ENCODE measurements around the gene KHDC4.
"Not testable (repeated sequence)": the region's sequence is repeated elsewhere in the genome, so short reads cannot be mapped to it uniquely, and the experiment has no call there.

The KHDC4 gene

DNA sequence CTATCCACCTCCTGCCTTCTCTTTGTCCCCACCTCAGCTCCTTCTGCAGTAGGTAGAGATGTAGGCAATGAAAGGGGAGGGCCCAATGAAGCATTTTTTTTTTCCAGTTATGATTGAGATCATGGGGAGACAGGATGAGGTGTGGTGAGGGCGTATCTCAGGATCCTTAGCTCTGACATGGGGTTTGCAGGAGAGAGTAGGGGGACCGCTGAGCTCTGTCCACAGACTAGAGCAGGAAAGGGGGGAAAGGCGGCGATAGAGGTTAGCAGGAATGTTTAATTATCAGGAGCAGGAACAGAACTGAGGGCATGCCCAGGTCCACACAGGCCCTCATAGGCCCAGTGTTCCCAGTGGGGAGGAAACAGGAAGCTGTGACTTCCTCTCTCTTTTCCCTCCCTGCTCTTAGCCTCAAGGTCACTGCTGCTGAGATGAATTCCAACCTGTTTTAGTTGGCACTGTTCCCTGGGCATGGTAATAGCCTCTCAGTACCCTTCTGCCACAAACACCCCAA is 6.3 kb upstream of the KHDC4 start:
- DNase-seq, result peak; percentile 74

DNA sequence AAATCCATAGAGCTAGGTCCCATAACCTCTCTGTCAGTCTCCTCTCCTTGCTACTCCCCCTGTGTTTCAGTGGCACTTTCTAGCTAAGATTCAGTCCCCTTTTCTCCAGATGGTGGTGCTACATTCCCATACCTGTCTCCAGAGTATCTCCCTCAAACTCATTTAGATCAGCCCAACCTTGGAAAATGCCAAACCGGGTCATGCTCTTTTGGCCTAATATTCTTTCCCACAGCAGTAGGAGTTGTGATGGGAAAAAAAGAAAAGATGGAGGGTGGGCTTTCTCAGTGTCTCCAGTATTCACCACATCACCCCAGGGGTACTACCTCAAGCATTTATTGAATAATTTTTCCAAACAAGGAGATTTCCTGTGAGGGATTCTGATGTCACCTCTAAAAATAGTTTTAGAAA is 4.0 kb upstream of the KHDC4 start:
- DNase-seq, result peak; percentile 71

DNA sequence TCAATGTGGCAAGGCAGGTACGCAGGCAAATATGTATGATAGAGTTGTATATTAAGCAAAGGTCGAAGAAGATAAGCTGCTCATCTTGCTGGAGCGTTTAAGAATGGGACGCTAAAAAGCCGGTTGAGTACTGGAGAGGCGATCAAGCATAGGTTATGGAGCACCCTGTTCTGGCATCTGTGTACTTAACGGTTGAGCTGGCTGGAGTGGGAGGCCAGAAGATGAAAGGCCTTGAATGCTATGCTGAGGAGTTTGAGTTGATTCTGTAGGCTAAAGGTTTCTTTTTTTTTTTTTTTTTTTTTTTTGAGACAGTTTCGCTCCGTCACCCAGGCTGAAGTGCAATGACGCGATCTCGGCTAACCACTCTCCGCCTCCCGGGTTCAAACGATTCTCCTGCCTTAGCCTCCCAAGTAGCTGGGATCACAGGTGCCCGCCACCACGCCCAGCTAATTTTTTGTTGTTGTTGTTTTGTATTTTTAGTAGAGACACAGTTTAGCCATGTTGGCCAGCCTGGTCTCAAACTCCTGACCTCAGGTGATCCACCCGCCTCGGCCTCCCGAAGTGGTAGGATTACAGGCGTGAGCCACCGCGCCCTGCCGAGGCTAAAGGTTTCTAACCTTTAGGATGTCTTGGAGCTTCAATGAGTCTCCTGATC is 850 bp upstream of the KHDC4 start:
- peak; percentile 63 for DNase-seq

DNA sequence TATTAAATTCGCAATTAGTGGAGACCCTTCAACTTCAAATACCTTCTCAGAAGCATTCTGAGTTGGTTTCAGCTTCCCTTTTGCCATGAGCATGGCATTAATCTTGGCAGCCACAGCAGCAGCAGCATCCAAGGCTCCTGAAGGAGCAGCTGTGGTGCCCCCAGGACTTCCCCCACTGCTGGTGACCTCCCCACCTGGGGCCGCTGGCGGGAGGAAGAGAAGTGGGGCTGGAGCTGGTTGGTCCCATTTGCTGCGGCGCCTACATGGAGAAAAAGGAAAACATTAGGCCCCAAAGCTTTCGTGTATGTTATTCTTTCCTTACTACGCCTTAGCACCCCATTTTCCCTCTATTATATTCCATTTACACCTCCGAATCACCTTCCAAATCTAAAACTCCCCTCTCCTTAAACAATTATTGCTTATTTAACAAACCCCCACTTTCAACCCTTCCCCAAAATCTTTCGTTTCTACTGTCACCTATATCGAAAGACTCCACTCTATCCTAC is 569 bp downstream of the KHDC4 start:
- no peak for DNase-seq

DNA sequence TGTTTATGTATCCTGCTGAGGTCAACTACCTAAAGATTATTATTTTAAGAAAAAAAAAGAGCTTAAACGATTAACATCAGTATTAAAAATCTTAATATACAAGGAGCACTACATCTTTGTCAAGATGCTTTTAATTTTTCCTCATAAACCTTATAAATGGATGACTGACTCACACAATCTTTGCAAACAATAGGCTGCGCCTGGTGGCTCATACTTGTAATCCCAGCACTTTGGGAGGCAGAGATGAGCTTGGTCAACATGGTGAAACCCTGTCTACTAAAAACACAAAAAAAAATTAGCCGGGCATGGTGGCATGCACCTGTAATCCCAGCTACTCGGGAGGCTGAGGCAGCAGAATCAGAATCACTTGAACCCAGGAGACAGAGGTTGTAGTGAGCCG is 1.7 kb downstream of the KHDC4 start:
- no peak for DNase-seq

DNA sequence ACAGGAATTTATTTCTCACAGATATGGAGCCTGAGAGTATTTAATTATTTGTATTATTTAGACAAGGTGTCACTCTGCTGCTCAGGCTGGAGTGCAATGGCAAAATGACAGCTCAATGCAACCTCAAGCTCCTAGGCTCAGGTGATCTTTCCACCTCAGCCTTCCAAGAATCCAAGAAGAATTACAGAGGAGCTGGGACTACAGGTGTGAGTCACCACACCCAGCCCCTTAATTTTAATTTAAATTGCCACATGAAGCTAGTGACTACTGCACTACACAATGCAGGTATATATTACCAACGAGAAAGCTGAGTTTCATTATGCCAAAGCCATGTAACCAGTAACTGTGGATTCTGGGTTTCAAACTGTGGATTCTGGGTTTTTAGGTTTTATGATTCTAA is 2.1 kb downstream of the KHDC4 start:
- DNase-seq, result no peak

DNA sequence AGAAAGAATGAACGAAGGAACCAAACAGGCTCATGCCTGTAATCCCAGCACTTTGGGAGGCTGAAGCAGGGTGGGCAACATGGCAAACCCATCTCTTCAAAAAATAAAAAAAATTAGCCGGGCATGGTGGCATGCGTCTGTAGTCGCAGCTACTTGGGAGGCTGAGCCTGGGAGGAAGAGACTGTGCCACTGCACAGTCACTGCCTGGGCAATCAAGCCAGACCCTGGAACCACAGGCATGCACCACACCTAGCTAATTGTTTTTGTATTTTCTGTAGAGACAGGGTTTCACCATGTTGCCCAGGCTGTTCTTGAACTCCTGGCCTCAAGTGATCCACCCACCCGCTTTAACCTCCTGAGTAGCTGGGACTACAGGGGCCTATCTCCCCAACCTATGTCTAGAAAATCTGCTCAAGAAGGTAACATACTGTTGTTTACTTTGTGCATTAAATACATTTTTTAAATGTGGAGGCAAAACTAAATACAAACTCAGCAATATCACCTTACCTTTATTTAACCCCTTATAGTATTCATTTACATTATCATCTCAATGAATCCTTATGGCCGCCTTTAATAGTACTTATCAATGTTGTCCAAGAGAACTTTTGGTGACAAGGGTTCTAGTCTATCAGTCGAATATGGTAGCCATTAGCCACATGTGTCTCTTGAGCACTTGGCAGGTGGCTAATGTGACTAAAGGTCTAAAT is 2.7 kb downstream of the KHDC4 start:
- DNase-seq, result no peak

DNA sequence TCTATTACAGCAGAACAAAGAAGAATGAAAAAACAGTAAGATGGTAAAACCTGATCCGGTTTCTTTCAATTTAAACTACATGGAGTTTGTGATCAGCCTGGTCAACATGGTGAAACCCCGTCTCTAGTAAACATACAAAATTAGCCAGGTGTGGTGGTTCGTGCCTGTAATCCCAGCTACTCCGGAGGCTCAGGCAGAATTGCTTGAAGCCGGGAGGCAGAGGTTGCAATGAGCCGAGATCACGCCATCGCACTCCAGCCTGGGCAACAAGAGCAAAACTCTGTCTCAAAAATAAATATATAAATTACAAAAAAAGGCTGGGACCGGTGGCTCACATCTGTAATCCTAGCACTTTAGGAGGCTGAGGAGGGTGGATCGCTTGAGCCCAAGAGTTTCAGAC is 3.5 kb downstream of the KHDC4 start:
- not testable (repeated sequence) for DNase-seq

DNA sequence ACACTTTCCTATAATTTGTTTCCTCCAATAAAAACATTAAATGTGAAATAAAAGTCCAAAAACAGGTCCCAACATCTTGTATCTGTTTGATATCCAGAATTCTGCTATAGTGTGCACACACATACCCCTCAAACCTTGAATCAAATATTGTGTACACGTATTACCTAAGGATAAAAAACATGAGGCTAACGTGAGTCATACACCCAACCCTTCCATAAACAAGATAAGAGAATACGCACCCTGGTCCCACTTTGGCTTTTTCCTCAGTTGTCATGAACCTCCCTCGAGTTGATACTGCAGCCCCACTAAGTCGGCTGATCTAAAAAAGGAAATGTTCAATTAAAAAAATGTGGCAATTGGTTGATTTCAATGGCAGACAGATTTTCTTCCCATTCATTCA is 5.2 kb downstream of the KHDC4 start:
- no peak for DNase-seq

DNA sequence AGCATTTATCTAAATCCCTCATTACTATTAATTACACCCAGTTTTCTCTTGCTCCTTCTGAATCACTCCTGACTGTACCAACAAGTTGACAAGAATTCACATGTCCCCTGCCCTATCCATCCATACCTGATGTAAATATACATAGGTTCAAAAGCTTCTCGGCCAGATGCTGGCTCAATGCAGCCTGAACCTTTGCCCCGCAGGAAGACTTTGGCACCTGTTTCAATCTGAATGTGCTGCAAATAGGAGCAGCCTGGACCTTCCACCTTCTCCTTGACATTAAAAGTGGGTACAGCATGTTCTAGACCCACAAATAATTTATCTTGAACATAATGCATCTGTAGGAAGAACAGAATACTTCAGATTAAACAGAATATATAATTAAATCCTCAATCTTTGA is 8.7 kb downstream of the KHDC4 start:
- no peak for DNase-seq

DNA sequence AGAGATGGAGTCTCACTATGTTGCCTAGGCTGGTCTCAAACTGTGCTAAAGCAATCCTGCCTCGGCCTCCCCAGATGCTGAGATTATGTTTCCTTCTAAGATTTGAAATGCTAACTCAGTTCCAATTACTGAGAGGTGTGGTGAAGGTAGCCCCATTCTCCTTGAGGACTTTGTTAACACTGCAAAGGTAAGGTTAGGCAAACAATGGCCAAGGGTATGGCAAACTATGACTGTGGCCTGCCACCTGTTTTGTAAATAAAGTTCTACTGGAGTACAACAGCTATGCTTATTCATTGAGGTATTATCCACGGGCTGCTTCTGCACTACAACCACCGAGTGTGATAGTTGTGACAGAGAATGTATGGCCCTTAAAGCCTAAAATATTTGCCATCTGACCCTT is 13.5 kb downstream of the KHDC4 start:
- no peak for DNase-seq

DNA sequence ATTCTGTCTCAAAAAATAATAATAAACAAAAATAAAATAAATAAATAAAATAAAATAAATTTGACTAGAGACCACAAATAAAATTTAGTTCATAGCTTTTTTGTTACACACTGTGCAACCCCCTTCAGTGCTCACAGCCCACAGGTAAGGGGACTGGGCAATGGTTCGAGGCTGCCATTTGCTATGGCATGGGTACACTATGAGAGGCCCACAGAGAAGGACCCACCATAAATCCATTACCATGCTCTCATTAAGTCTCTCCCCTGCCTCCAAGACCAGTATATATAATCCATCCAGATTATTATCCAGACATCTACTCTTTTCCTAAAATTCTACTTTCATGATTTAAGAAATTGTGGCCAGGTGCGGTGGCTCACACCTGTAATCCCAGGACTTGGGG is 14.4 kb downstream of the KHDC4 start:
- DNase-seq, result no peak

DNA sequence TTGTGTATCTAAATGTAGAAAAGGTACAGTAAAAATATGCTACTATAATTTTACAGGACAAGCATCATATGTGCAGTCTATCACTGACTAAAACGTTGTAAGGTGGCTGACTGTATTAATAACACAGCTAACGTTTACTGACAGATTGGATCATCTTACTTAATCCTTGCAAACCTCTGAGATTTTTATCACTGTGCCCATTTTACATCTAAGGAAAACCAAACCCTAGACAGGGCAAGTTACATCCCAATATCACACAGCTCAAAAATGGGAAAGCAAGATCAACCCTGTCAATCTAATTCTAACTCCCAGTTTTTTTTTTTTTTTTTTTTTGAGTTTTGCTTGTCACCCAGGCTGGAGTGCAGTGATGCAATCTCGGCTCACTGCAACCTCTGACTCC is 15.6 kb downstream of the KHDC4 start:
- DNase-seq, result no peak

DNA sequence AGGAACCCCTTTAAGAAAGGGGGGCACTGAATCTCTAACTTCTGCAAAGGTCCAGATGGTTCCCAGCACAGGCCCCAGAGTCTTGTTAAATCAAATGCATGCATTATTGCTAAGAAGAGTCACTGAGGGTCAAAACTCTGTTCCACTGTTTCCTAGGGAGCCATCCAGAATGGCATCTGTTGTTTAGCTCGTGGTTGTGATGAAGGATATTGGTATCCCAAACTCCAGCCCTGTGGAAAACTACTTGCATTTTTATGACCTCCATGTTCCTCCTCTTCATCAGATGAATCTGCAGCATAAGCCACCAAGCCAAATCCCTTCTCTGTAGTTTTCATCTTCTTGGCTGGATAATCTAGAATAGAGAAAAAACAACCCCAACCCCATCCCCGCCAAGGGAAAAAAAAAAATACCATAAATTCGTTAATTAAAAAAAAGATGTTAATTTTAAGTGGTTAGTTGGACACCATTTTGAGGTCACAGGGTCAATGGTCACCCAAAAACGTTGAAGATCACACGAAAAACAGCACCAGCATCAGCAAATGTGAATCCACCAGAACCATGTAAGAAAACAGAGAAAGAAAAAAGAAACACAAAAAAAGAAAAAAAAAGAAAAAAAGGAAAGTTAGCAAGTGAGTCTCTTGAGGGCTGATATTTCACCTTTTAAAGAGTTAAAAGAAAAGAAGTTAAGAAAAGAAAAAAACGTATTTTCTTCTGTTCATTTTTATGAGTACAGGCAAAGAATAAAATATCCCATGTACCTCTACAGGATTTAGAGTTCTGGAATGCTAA is 20.1 kb downstream of the KHDC4 start:
- DNase-seq, result no peak

DNA sequence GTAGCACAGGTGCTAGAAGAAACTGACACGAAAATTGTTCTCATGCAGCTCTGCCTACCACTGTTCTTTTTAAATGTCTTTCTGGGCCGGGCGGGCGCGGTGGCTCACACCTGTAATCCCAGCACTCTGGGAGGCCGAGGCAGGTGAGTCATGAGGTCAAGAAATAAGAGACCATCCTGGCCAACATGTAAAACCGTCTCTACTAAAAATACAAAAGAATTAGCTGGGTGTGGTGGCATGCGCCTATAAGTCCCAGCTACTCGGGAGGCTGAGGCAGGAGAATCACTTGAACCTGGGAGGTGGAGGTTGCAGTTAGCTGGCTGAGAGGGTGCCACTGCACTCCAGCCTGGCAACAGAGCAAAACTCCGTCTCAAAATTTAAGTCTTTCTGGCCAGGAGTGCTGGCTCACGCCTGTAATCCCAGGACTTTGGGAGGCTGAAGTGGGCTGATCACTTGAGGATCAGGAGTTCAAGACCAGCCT is 22.1 kb downstream of the KHDC4 start:
- no peak for DNase-seq

DNA sequence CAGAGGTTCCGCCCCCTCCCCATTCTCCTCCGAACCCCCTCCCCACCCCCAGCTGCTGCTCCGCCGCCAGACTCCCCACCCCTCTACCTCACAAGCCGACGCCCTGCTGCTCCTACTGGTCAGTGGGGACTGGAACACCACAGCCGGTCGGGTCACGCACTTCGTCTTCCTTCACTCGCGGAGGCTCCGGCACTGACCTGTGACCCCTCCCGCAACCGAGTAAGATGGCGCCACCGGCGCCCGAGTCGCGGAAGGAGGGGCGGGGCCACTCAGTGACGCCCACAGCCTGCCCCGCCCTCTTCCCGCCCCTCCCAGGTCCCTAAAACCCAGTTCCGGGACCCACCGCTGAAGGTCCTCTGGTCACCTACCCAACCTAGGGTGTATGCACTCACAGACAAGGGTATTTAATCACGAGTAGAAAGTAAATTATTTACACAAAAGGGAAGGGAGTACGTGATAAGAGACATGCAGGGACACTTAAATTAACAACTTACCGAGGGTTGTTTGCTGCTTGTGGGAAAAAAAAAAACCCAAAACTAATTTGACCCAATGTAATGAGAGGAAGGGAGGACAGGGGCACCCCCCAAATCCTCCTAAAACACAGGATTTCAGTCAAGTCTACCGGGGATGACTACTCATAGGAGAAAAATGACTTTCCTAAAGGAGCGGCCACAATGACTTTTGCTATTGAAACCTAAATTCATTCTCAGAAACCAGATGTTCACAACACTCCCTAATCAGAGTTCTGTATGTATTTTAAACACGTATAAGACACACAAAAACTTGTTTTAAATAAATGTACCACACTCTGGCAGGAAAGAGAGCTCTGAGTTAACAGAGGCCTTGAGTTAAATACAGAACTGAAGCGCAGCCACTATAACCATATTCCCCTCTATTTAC is 22.8 kb downstream of the KHDC4 start, which contains the start of gene RIT1:
TSS of gene RIT1 (minus strand) at position 194 of the 900 bp plus-strand sequence. CDS start 588 bp downstream, outside the sequence.
- DNase-seq, result peak; percentile 78

DNA sequence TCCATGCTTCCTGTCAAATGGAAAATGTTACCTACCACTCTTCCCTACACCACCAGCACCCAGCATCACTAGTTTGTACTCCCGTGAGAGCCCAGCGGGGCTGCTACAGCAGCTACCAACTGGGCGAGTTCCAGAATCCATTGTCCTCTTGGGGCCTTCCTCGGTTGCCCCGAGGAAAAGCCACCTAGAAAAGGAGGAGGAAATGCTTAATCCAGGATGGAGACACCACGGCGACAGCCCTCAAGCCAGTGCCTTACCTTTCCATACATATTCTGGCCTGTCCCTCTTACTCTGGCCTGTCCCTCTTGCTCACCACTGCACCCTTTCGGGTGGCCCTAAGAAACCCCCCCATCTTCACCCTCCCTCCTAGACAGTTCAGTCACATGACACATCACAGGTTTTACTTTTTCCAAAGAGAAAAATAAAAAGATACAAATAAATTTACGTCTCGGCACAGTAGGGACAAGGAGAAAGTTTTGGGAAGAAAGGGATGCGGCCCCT is 23.5 kb downstream of the KHDC4 start:
- DNase-seq, result peak; percentile 69

DNA sequence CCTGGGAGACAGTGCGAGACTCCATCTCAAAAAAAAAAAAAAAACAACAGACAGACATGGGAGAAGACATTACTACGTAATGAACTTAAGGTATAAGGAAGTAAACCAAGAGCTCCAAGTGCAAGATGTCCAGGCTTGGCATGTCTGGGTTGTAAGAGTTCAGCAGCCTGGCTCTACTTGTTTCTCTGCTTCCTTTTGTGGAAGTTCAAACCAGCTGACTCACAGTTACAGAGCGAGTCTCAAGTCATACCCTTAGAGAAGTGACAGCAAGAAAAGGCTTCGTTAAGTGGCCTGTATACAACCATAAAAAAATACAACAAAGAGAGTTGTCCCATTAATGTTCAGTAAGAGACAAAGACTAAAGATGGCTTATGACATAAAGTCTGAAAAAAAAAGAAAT is 24.3 kb downstream of the KHDC4 start:
- no peak for DNase-seq

DNA sequence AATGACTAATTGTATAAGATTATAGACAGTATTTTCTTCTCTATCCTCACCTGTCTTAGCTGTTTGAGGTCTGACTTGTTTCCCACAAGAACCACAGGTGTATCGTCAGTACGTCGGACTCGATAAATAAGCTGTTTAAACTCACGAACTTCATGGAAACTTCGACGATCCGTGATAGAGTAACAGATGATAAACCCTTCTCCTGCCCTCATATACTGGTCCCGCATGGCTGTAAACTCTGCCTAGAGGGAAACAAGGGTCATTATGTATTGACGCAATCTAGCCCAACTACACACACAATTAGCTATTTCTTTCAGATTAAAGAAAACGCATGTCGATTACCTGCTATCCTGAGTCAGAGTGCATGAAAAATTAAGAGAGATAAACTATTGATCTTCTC is 30.0 kb downstream of the KHDC4 start:
- no peak for DNase-seq

DNA sequence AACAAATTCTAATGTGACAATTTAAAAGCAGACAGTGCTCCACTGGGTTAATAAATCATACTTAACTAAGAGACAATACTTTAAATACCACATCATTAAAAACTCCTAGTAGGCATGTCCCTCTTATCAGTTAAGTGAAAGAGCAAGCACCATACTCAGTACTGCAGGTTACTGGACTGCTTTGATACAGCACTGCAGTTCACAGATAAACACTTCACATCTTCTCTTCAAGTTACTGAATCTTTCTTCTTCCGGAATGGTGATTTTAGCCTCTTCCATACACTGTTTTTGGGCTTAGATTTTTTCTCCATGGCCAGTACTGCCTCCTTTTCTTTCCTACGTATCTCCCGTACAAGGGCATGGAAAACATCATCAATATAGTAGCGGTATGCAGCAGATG is 34.1 kb downstream of the KHDC4 start:
- DNase-seq, result no peak

DNA sequence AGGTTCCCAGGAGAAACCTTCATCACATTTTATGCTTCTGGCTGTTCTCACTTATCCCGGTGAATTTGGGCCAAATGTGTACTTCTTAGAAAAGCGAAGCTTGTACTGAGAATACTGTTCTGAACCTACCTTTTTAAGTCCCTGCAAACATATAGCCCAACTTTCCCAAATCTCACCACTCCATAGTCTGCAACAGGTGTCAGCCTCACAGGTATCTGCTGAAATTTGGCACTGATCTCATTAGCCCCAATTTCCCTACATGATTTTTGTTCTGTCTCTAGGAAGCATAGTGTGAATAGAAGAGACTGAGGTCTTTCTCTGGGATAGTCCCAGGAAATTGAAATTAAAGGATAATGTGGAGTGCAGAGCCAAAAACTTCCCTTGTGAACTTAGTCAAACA is 34.5 kb downstream of the KHDC4 start:
- DNase-seq, result no peak

DNA sequence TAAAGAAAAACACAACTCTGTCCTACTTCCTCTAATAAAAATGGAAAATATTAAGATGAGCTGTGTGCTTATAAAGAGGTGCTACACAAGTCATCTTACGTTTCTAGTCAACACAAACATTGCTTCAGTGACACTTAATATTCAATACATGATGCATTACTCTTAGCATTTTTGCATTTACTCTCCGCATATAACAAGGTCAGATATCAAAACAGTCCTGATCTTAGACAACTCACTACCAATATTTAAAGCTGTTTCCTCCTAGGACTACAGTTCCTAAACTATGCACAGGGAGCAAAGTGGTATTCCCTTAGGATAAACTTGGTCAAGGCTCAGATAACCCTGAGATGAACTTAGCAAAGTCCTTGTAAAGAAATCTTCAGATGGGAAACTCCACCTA is 35.3 kb downstream of the KHDC4 start:
- no peak for DNase-seq

Data from NCI-H1092 treated with DMSO at 0.1 percent for 48 hours (cell line).